Femur (tissue), 1 donor: ENCODE results near the gene CA12.

Source experiments
- DNase-seq: peaks from one replicate; pipeline ENCODE4 v3.0.0-alpha.2; 2017

CA12 gene

DNA sequence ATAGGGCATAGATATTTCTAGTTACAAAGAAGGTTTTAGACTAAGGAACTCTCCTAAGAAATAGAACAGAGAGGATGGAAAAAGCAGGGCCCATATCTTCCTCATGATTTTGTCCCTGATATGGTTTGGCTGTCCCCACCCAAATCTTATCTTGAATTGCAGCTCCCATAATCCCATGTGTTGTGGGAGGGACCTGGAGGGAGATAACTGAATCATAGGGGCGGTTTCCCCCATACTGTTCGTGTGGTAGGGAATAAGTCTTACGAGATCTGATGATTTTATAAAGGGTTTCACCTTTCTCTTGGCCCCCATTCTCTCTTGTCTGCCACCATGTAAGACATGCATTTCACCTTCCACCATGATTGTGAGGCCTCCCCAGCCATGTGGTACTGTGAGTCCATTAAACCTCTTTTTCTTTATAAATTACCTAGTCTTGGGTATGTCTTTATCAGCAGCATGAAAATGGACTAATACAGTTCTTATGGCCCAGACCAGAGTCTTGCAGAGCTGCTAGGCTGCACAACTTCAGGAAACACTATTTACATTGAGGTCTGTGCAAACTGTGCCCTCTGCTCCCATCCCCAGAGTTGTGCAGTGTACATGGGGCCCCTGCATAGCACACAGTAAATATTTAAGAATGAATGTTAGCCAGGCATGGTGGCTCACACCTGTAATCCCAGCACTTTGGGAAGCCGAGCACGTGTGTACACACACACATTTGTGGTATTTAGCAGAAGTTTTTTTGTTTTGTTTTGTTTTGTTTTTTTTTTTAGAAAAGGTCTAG lies 20.3 kb upstream of the CA12 start:
- no peak for DNase-seq

DNA sequence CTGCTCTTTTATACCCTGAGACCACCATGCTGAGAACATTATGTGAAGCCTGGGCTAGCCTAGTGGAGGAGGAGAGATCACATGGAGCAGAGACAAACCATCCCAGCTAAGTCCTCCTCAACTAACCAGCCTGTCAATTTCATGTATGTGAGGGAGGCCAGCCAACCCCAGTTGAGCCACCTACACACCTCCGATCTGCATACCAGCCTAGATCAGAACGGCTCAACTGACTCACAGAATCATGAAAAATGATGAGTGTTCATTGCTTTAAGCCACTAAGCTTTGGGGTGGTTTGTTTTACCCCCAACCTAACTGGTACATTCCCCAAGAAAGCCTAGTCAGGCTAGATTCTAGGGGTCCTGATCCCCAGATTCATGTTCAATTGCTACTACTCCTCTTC lies 19.4 kb upstream of the CA12 start:
- no peak for DNase-seq

DNA sequence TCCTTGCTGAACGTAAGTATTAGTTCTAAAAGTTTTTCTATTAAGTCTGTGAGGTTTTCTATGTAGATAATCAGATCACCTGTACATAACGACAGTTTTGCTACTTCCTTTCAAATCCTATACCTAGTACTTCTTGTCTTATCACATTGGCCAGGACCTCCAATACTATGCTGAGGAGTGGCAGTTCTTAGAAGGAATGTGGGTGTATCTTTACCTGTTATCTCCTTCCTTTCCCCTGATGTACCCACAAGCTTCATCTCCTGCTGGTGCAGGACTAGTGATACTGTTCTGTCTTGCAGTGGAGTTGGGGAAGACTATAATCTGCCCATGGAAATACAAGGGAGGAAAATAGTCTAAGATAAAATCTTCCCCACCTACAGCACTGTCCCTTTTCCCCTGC lies 16.8 kb upstream of the CA12 start:
- no peak for DNase-seq

DNA sequence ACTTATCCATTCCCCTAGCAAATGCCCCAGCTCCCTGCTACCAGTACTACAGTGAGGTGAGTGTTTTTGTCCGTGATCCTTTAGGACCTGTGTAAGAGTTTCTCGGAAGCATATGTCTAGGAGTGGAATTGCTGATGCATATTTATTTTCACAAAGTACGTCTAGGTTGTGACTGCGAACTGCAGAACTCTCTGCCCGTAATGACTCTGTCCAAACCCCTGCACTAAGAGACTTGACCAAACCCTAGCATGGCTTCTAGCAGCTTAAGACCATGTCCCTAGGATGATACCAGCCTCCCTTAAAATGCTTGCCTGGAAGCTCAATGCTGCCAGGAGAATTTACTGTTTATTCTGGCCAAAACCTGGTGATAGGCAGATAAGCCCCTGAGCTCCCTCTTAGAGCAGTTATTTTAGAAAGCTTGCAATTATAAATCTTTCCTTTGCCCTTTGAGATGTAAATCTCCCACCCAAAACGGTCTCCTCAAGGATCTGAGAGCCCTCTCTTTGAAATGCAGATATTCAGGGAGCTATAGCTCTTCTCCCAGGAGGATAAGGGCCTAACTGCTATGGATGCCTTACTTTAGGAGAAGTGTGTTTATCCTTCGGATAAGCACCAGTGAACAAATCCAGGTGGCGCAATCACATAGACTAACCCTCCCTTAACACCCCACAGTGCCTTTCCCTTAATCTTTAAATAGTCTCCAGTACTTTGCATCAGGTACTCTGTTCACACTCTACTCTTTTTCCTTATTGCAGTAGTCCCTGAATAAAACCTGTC lies 14.7 kb upstream of the CA12 start:
- DNase-seq, result no peak

DNA sequence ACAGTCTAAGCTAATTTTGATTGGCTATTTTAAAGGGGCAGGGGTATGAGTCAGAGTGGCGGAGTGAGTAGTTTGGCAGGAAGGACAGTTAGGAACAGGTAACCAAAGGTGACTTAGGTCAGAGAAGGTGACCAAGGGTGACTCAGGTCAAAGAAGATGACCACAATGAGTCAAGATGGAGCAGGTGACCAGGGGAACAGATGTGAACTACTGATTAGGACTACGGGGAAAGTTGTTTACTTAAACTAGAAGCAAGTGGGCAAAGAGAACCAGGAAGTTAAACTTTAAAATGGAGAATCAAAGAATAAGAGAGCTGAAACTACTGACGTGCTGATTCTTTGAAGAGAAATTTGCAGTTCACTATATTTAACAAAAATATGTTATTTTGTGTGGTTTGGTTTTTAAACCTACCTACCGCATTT lies 14.1 kb upstream of the CA12 start:
- DNase-seq, result no peak

DNA sequence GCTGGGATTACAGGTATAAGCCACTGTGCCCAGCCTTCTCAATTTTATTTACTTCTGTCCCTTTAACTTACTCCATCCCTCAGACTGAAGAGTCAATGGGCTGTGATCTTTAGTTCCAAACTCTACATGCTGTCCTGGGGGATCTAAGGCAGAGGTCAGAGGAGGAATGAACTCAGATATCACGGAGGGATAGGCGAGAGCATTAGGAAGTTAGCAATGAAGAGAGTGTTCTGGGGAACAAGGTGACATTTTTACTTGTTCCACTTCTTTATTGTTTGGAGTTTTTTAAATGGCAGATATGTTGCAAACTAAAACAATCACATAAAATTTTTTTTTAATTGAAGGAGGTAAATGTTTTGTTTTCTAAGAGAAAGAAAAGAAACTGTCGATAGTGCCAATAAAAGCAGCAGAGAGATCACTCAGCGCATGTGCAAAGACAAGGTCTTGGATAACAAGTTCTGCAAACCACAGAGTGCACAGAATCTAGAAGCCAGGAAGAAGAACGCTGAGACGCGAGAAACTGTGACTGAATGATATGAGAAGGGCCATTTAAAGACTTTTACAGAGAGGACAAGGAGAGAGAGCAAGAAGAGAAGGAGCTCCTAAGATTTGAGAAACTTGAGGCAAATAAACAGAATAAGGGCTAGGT lies 10.8 kb upstream of the CA12 start:
- no peak for DNase-seq

DNA sequence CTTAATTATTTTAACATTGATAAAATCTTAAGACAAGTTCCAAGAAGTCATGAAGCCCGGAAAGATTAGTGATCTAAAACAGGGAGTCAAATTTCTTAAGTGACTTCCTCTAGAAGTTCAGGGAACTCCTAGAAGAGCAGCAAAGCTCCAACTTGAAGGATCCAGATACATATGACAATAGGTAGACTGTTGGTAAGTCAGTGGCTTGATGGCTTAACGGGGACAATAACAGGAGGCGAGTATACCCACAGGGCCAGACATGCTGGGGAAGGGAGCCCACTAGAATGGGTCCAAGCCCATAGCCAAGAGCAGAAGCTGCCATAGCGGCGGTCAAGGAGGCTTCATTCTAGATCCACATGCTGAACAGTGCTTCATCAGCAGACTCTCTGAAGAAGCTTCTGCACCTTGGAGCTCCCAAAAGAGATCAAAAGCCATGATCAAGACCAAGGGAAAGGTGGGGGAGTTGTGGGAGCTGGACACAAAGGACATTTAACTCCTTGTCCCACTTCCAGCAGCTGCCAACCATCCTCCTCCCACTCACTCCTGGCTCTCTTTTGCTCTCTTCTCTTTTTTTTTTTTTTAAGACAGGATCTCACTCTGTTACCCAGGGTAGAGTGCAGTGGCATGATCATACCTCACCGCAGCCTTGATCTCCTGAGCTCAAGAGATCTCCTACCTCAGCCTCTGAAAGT lies 10.2 kb upstream of the CA12 start:
- DNase-seq, result no peak

DNA sequence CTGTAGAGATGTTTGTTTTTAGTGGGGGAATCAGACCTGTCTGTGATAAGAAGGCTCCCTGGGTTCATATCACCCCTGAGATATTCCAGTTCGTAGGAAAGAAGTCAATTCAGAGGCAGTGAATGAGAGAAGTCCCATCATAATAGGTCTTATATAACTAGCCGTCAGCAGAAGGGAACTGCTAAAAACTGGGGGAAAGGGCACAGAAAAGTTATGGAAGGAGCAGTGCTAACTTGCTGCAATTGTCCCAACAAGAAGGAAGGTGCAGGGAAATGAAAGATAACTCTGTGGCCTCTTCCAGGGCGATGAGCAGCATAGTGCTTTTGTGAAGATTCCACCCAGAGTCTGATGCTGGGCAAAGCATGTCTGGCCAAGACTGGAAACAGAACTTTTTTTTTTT lies 9.0 kb upstream of the CA12 start:
- DNase-seq, result no peak

DNA sequence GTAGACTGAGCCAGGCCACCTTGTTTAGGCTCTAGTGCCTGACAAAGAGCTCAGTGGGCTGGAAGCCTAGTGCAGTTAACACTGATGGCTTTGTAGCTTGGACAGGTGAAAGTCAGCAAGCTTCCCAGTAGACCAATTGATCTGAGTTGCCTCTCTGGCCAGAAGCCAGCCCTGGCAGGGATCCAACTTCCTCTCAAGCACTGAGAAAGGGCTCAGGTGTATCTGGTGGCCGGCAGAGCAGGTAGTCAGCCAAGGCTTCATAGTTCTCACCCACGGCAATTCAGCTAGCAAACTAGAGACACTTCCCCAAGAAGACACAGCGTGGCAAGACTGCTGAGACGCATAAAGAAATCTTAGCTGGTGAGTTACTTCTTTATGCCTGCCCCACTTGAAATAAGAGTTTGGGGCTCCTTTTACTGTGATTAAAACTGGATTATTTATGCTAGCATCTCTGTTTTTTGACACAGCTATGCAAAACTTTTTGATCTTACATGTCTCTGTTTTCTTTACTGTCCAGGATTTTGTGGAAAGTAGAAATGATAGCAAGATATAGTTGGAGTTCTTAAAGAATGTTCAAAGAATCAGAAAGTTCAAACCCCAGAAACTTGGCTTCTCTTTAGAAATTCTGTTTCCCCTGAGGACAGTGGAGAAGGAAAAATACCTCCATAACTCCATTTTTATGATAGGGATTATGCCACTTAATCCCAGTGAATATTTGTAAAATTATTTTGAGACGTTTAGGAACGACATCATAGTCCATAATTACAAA lies 8.4 kb upstream of the CA12 start:
- DNase-seq, result no peak

DNA sequence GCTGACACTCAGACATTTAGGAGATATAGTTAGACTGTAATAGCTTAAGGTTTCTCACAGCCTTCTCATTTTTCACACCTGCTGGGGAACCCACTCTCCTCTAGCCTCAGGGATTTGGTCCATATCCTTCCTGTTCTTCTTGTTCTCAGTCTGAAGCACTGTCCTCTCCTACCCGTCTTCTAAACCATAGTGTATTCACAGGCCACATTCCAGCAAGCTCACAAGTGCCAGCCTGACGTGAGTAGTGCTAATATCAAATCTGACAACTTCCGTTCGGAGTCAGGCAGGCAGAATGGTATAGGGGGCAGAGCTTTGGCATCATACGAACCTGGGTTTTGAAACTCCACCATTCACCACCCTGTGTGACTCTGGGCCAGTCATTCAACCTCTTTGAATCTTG lies 6.9 kb upstream of the CA12 start:
- no peak for DNase-seq

DNA sequence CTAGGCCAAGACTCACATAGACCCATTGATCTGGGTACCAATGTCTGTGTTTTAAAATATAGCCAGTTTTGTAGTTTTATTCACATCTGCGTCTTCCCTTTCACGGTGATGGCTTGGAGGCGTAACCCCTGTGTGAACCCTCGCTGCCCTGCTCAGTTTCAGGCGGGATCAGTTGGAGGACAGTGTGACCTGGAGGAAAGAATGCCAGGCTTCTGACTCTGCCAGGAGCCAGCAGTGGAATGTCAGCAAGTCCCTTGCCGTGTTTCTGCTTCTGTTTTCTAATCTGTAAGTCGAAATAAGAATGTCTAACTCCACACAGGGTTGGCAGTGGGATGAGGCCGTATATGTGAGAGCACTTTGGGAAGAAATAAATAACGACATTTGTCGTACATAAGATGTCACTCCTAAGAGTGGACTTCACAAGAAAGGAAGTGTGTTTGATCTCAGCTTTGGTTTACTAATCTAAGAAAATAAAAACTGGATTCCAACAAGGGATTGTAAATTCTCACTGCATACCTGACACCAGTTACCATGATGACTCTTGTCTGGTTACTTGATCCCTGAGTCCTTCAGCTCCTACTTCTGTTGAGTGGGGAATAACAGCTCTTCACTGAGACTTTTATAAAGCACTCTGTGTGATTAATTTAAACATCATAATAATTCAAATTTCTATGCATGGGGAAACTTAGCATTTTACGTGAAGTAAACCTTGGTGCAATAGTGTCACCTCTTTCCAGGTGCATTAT lies 6.3 kb upstream of the CA12 start:
- DNase-seq, result no peak

DNA sequence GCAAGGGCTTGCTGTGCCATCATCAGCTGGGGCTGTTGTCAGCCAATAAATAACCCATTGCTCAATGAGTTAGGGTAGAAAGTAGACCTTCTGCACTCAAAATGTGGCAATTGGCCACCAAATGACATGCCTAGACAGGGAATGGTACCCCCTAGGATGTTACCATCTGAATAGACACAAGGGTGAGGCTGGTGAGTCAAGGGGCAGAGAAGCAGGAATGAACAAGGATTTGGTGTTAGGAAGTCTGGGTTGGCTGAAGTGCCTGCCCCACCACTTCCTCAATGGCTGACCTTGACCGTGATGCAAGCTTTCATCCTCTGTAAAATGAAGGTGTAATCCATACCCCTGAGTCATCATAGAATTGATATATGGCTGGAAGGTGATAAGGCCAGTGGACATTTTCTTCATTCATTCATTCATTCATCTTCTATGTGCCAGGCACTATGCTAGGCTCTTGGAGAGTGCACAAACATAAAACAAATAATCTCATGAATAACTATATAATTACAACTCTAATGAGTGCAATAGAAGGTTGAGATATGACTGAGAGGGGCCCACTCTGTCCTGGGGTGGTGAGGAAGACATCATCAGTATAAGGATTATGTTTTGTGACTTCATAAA lies 4.4 kb upstream of the CA12 start:
- DNase-seq, result no peak

DNA sequence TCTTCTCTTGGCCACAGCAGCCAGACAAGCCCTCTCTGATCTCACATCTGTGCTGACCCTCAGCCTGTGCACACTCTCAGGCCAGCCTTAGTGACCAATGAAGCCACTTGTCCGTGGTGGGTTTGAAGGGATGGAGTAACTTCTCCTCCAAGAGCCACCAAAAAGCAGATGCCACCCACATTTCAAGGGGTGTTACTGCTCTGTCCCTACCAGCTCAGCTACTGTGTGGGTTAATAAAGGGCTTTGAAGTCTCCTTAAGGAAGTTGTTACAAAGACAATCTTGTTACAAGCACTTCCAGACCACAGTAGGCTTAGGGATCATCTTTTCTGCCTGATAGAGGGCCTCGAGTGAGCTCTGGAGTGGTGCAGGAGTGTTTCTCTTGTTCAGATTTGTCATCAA lies 3.3 kb upstream of the CA12 start:
- DNase-seq, result no peak

DNA sequence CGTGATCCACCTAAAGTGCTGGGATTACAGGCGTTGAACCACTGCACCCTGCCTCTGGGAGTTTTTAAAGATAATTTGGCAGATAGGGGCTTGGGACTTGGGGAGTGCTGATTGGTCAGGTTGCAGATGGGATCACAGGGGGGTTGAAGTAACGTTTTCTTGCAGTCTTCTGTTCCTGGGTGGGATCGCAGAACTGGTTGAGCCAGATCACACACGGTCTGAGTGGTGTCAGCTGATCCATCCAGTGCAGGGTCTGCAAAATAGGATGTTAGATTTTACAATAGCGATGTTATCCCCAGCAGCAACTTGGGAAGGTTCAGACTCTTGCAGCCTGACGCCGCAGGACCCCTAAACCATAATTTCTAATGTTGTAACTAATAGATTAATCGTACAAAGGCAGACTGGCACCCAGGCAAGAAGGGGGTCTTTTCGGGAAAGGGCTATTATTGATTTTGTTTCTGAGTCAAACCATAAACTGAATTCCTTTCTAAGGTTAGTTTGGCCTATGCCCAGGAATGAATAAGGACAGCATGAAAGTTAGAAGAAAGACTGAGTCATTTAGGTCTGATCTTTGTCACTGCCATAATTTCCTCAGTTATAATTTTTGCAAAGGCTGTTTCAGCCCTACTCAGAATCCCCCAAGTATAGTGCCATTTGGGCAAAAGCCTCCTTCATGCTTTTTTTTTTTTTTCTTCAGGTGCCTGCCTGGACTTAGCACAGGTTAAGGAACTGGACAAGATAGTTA lies 1.5 kb upstream of the CA12 start:
- no peak for DNase-seq

DNA sequence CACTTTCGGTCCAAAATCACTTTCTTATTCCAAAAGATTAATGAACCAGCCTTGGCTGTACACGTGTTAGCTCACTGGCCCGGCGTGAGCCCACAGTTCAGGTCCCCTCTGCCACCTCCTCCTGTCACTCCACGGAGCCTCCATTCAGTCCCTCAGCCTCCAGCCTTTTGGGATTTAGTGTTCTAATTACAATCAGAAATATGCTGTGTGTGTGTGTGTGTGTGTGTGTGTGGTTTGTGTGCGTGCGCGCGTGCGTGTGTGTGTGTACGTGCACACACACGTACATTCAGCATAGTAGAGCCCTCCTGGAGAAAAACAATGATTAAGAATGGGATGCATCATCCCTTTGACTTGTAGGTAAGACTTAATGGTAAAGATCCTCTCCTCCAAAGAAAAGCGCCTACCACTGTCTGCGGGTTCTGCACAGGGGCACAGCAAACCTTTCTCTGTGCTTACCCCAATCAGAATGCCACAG lies 801 bp downstream of the CA12 start:
- no peak for DNase-seq

DNA sequence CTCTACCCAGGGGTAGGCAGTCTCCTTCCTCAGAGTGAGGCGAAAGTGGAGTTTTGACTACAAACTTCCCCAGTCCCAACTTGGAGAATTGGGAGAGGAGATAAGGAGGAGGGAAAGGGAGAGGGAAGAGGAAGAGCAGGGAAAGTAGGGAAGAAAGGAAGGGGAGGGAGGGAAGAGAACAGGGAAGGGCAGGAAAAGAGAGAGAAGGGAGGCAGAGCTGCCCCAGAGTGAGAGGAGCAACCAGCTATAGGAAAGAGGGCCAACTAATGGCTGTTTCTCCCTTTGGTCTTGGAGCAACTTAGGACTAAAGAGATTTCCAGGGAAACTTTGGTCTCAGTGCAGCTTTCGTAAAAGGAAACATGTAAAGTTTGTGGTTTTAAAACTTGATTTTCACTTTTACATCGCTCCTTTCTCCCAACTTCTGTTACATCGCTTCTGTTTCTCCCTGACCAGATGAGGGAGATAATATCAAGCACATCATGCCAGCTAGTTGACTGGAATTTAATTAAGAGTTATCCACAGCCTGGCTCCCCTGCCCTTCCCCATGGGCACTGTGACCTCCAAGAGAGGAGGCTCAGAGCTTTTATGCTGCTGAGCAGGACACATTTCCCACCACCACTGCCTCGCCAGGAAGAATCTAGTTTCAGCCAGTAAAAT lies 1.4 kb downstream of the CA12 start:
- no peak for DNase-seq

DNA sequence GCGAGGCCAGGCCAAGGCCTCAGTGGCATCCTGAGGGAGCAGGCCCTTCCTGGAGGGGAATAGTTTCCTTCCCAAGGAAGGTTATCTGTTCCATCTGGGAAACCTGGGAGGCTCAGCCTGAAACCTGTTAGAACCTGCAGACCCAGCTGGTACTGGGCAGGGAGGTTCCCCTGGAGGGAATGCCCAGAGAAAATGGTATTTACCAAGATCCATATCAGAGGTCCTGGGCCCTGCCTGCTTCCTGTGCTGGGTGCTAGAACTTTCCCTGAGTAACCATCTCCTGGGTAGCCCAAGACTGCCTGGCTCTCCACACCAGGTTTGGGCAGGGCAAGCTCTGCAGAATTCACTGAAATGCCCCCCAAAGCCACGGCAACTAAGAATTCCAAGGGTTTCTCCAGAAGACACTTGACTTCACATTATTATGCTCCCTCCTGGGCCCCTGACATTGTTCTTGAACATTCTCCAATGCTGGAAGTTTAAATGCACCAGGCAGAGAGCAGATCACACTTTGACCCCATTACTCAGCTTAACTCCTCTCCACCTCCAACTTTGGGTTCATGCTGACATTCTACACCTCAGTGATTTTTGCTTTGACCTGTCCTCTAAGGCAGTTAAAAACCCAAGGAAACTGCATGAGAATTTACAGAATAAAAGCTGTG lies 2.0 kb downstream of the CA12 start:
- no peak for DNase-seq

DNA sequence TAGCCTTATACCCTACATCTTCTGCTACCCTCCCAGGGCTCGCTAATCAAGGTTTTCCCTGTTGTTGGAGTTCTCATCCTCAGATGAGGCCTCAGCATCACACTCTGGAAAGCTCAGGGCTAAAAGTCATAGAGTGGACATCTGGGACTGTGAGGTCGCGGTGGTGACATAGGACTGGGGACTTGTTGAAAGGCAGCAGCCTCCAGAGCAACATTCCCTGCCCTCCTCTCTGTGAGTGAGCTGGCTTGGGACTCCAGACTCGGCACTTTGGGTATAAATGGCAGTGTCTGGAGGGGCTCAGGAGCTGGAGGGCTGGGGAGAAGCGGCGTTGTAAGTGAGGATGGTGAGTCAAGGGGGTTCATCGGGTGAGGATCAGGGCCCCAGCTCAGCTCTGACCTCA lies 2.7 kb downstream of the CA12 start:
- no peak for DNase-seq
